Loucy (cell line): ENCODE data around the gene TNFSF12.

Experiments
- EZH2phosphoT487 ChIP-seq: fragments of 200-600 bp; IDR thresholded peaks from 2 replicates; pipeline ENCODE4 v1.6.1; 2018; ENCODE audit warnings: antibody characterized with exemption, mild to moderate bottlenecking, moderate library complexity, borderline replicate concordance
- TF ChIP-seq, protein P1 (sequence below): fragments of 200-600 bp; sonication (generic); conservative IDR thresholded peaks from 2 replicates; pipeline ENCODE4 v1.5.1; 2014; ENCODE audit warnings: mild to moderate bottlenecking, antibody characterized with exemption, low read length

GRCh38 chr17:7587420-7588151 is 38.7 kb downstream of the TNFSF12 start:
- TF ChIP-seq, protein P1, sequence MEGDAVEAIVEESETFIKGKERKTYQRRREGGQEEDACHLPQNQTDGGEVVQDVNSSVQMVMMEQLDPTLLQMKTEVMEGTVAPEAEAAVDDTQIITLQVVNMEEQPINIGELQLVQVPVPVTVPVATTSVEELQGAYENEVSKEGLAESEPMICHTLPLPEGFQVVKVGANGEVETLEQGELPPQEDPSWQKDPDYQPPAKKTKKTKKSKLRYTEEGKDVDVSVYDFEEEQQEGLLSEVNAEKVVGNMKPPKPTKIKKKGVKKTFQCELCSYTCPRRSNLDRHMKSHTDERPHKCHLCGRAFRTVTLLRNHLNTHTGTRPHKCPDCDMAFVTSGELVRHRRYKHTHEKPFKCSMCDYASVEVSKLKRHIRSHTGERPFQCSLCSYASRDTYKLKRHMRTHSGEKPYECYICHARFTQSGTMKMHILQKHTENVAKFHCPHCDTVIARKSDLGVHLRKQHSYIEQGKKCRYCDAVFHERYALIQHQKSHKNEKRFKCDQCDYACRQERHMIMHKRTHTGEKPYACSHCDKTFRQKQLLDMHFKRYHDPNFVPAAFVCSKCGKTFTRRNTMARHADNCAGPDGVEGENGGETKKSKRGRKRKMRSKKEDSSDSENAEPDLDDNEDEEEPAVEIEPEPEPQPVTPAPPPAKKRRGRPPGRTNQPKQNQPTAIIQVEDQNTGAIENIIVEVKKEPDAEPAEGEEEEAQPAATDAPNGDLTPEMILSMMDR, result no peak
- no peak for TF ChIP-seq EZH2phosphoT487
